ENCODE data around the gene GNPDA1.
A peak's percentile ranks its signal among the peaks of the same experiment; 100 is the strongest.

Gene GNPDA1

GRCh38 chr5:141973871-141974595 lies 38.8 kb downstream of the GNPDA1 start:
- Histone ChIP-seq H3K27me3 (ENCODE audit: control insufficient read depth, insufficient read depth, low read length) (no peaks in the 10 kb centered on the region), H3K36me3 (ENCODE audit: control insufficient read depth, insufficient read depth, low read length) (no peaks in the 10 kb centered on the region), H3K4me1 (ENCODE audit: control insufficient read depth, insufficient read depth, low read length) (peaks cover 20% of the 10 kb centered on the region), H3K9me3 (ENCODE audit: control insufficient read depth, low read length) (no peaks in the 10 kb centered on the region), H3K9ac (ENCODE audit: low read length) (no peak overlapping the region), H3K4me3 (ENCODE audit: low read length) (no peak overlapping the region)

GRCh38 chr5:141969783-141970771 lies 42.8 kb downstream of the GNPDA1 start:
- Histone ChIP-seq H3K4me1 (ENCODE audit: control insufficient read depth, insufficient read depth, low read length) (peaks cover 20% of the 10 kb centered on the region), H3K27me3 (ENCODE audit: control insufficient read depth, insufficient read depth, low read length) (no peaks in the 10 kb centered on the region), H3K9ac (ENCODE audit: low read length) (peak overlapping the region; percentile 85), H3K36me3 (ENCODE audit: control insufficient read depth, insufficient read depth, low read length) (no peaks in the 10 kb centered on the region), H3K9me3 (ENCODE audit: control insufficient read depth, low read length) (no peaks in the 10 kb centered on the region), H3K4me3 (ENCODE audit: low read length) (peak overlapping the region; percentile 60)

GRCh38 chr5:141968914-141969608 lies 43.8 kb downstream of the GNPDA1 start, which contains the start of gene RNF14:
Gene RNF14, plus strand, starts transcription at chr5:141969105. Its CDS starts 4,484 bp downstream, at chr5:141973589.
- Histone ChIP-seq H3K4me3 (ENCODE audit: low read length) (peak within 1 kb of the TSS; percentile 60), H3K9me3 (ENCODE audit: control insufficient read depth, low read length) (no peaks in the 10 kb centered on the region), H3K9ac (ENCODE audit: low read length) (peak within 1 kb of the TSS; percentile 85)

GRCh38 chr5:141966963-141967333 lies 45.9 kb downstream of the GNPDA1 start:
- Histone ChIP-seq H3K36me3 (ENCODE audit: control insufficient read depth, insufficient read depth, low read length) (no peaks in the 10 kb centered on the region), H3K27me3 (ENCODE audit: control insufficient read depth, insufficient read depth, low read length) (no peaks in the 10 kb centered on the region), H3K9me3 (ENCODE audit: control insufficient read depth, low read length) (no peaks in the 10 kb centered on the region), H3K9ac (ENCODE audit: low read length) (no peak overlapping the region), H3K4me3 (ENCODE audit: low read length) (no peak overlapping the region), H3K4me1 (ENCODE audit: control insufficient read depth, insufficient read depth, low read length) (peaks cover 13% of the 10 kb centered on the region)

More at GRCh38 chr5:141968914-141969608, 43.8 kb downstream of the GNPDA1 start, which contains the start of gene RNF14:
- no peaks in the 10 kb centered on the region for H3K27me3 ChIP-seq (ENCODE audit: control insufficient read depth, insufficient read depth, low read length)
- peaks cover 14% of the 10 kb centered on the region for H3K4me1 ChIP-seq (ENCODE audit: control insufficient read depth, insufficient read depth, low read length)
- H3K36me3 ChIP-seq (ENCODE audit: control insufficient read depth, insufficient read depth, low read length): no peaks in the 10 kb centered on the region

- no peak overlapping the region for H3K4me3 ChIP-seq (ENCODE audit: low read length)
- H3K27me3 ChIP-seq (ENCODE audit: control insufficient read depth, insufficient read depth, low read length): no peaks in the 10 kb centered on the region
- no peaks in the 10 kb centered on the region for H3K36me3 ChIP-seq (ENCODE audit: control insufficient read depth, insufficient read depth, low read length)
- no peak overlapping the region for H3K9ac ChIP-seq (ENCODE audit: low read length)
- H3K9me3 ChIP-seq (ENCODE audit: control insufficient read depth, low read length): no peaks in the 10 kb centered on the region
- peaks cover 13% of the 10 kb centered on the region for H3K4me1 ChIP-seq (ENCODE audit: control insufficient read depth, insufficient read depth, low read length)
These were observed 46.4 kb downstream of the GNPDA1 start for GRCh38 chr5:141966275-141966962.

- H3K9ac ChIP-seq (ENCODE audit: low read length): no peak overlapping the region
- no peaks in the 10 kb centered on the region for H3K36me3 ChIP-seq (ENCODE audit: control insufficient read depth, insufficient read depth, low read length)
- no peak overlapping the region for H3K4me3 ChIP-seq (ENCODE audit: low read length)
- H3K27me3 ChIP-seq (ENCODE audit: control insufficient read depth, insufficient read depth, low read length): no peaks in the 10 kb centered on the region
- H3K9me3 ChIP-seq (ENCODE audit: control insufficient read depth, low read length): no peaks in the 10 kb centered on the region
- peaks cover 18% of the 10 kb centered on the region for H3K4me1 ChIP-seq (ENCODE audit: control insufficient read depth, insufficient read depth, low read length)
These were observed 47.8 kb downstream of the GNPDA1 start for GRCh38 chr5:141965071-141965470.

GRCh38 chr5:141963701-141964100 lies 49.1 kb downstream of the GNPDA1 start:
- Histone ChIP-seq H3K27me3 (ENCODE audit: control insufficient read depth, insufficient read depth, low read length) (no peaks in the 10 kb centered on the region), H3K4me1 (ENCODE audit: control insufficient read depth, insufficient read depth, low read length) (peaks cover 12% of the 10 kb centered on the region), H3K9me3 (ENCODE audit: control insufficient read depth, low read length) (no peaks in the 10 kb centered on the region), H3K36me3 (ENCODE audit: control insufficient read depth, insufficient read depth, low read length) (no peaks in the 10 kb centered on the region), H3K9ac (ENCODE audit: low read length) (no peak overlapping the region), H3K4me3 (ENCODE audit: low read length) (no peak overlapping the region)

GRCh38 chr5:141961466-141961865 lies 51.4 kb downstream of the GNPDA1 start:
- Histone ChIP-seq H3K9ac (ENCODE audit: low read length) (no peak overlapping the region), H3K27me3 (ENCODE audit: control insufficient read depth, insufficient read depth, low read length) (no peaks in the 10 kb centered on the region), H3K9me3 (ENCODE audit: control insufficient read depth, low read length) (no peaks in the 10 kb centered on the region), H3K4me1 (ENCODE audit: control insufficient read depth, insufficient read depth, low read length) (peaks cover 15% of the 10 kb centered on the region), H3K4me3 (ENCODE audit: low read length) (no peak overlapping the region), H3K36me3 (ENCODE audit: control insufficient read depth, insufficient read depth, low read length) (no peaks in the 10 kb centered on the region)

GRCh38 chr5:141960449-141961323 lies 52.1 kb downstream of the GNPDA1 start:
- no peak overlapping the region for H3K4me3 ChIP-seq (ENCODE audit: low read length)
- H3K36me3 ChIP-seq (ENCODE audit: control insufficient read depth, insufficient read depth, low read length): no peaks in the 10 kb centered on the region
- peaks cover 15% of the 10 kb centered on the region for H3K4me1 ChIP-seq (ENCODE audit: control insufficient read depth, insufficient read depth, low read length)
- H3K27me3 ChIP-seq (ENCODE audit: control insufficient read depth, insufficient read depth, low read length): no peaks in the 10 kb centered on the region
- H3K9ac ChIP-seq (ENCODE audit: low read length): peak overlapping the region; percentile 65
- no peaks in the 10 kb centered on the region for H3K9me3 ChIP-seq (ENCODE audit: control insufficient read depth, low read length)

GRCh38 chr5:141960018-141960417 lies 52.8 kb downstream of the GNPDA1 start:
- Histone ChIP-seq H3K36me3 (ENCODE audit: control insufficient read depth, insufficient read depth, low read length) (no peaks in the 10 kb centered on the region), H3K4me1 (ENCODE audit: control insufficient read depth, insufficient read depth, low read length) (peaks cover 15% of the 10 kb centered on the region), H3K27me3 (ENCODE audit: control insufficient read depth, insufficient read depth, low read length) (no peaks in the 10 kb centered on the region), H3K9ac (ENCODE audit: low read length) (no peak overlapping the region), H3K9me3 (ENCODE audit: control insufficient read depth, low read length) (no peaks in the 10 kb centered on the region), H3K4me3 (ENCODE audit: low read length) (no peak overlapping the region)
